B cell (primary cell): Measurements from ENCODE around the gene UBR4.

Experiments used
- CTCF ChIP-seq: fragments of 200-600 bp; IDR thresholded peaks from one replicate; pipeline ENCODE4 v1.8.0; 2022; ENCODE audit warnings: antibody characterized with exemption, mild to moderate bottlenecking
- EZH2 ChIP-seq: IDR thresholded peaks from 2 replicates; pipeline ENCODE4 v1.6.1; 2012; ENCODE audit warnings: borderline replicate concordance, low read depth, mild to moderate bottlenecking, moderate library complexity, low read length; ENCODE audit not compliant: insufficient read depth, poor library complexity, severe bottlenecking

GRCh38 chr1:19054216-19054615 lies 155.8 kb downstream of the UBR4 start:
- TF ChIP-seq CTCF (no peak), EZH2 (no peak)
